GM10847 (cell line): ENCODE results near the gene BLVRB.

Experiments
- POLR2A ChIP-seq: IDR thresholded peaks from 2 replicates; pipeline ENCODE4 v1.6.1; 2011; ENCODE audit not compliant: insufficient read length; ENCODE audit errors: extremely low read depth

Gene BLVRB

GRCh38 chr19:40438284-40438683, 27.3 kb downstream of the BLVRB start:
- no peak for TF ChIP-seq POLR2A

- peak; percentile 42 for TF ChIP-seq POLR2A
These were observed 31.9 kb downstream of the BLVRB start for GRCh38 chr19:40433391-40434216.

- TF ChIP-seq POLR2A, result no peak
These were observed 33.8 kb downstream of the BLVRB start for GRCh38 chr19:40431698-40432097.

GRCh38 chr19:40425450-40426287, 39.9 kb downstream of the BLVRB start, which contains the start of gene SERTAD1:
Gene SERTAD1 (minus strand): TSS chr19:40425992. CDS start chr19:40423546, 2,446 bp downstream.
- peak; percentile 99 for TF ChIP-seq POLR2A

- TF ChIP-seq POLR2A, result no peak
These were observed 40.7 kb downstream of the BLVRB start for GRCh38 chr19:40424637-40425449.

- TF ChIP-seq POLR2A, result no peak
These were observed 41.6 kb downstream of the BLVRB start for GRCh38 chr19:40423938-40424337.

- no peak for TF ChIP-seq POLR2A
These were observed 42.6 kb downstream of the BLVRB start for GRCh38 chr19:40422748-40423566.

GRCh38 chr19:40421993-40422747, 43.4 kb downstream of the BLVRB start:
- no peak for TF ChIP-seq POLR2A

GRCh38 chr19:40420766-40421765, 44.5 kb downstream of the BLVRB start:
- peak; percentile 77 for TF ChIP-seq POLR2A

GRCh38 chr19:40420451-40420765, 45.1 kb downstream of the BLVRB start:
- TF ChIP-seq POLR2A, result no peak

GRCh38 chr19:40419780-40420179, 45.8 kb downstream of the BLVRB start:
- TF ChIP-seq POLR2A, result no peak

- no peak for TF ChIP-seq POLR2A
These were observed 46.4 kb downstream of the BLVRB start for GRCh38 chr19:40419066-40419612.
